Epithelial cell of esophagus (primary cell): ENCODE results near the gene ATXN3.
A peak's percentile ranks its signal among the peaks of the same experiment; 100 is the strongest.

Experiments
- DNase-seq: peaks from one replicate; pipeline ENCODE4 v3.0.0; 2010; ENCODE audit warnings: low read depth
- H3K4me3 ChIP-seq: 2 replicates; pipeline ENCODE4 v1.5.1; 2011; ENCODE audit warnings: mild to moderate bottlenecking, low read length, control low read depth
- TF ChIP-seq, protein P1 (sequence below): IDR thresholded peaks from 2 replicates; pipeline ENCODE4 v1.5.1; 2011; ENCODE audit warnings: low read depth, mild to moderate bottlenecking, low read length, control low read depth, inconsistent platforms; ENCODE audit not compliant: insufficient read depth; ENCODE audit errors: missing control alignments

ATXN3 gene

GRCh38 chr14:92135269-92135668 lies 28.9 kb upstream of the ATXN3 start:
- DNase-seq: peak; percentile 47
- TF ChIP-seq, protein P1, sequence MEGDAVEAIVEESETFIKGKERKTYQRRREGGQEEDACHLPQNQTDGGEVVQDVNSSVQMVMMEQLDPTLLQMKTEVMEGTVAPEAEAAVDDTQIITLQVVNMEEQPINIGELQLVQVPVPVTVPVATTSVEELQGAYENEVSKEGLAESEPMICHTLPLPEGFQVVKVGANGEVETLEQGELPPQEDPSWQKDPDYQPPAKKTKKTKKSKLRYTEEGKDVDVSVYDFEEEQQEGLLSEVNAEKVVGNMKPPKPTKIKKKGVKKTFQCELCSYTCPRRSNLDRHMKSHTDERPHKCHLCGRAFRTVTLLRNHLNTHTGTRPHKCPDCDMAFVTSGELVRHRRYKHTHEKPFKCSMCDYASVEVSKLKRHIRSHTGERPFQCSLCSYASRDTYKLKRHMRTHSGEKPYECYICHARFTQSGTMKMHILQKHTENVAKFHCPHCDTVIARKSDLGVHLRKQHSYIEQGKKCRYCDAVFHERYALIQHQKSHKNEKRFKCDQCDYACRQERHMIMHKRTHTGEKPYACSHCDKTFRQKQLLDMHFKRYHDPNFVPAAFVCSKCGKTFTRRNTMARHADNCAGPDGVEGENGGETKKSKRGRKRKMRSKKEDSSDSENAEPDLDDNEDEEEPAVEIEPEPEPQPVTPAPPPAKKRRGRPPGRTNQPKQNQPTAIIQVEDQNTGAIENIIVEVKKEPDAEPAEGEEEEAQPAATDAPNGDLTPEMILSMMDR: peak; percentile 43

GRCh38 chr14:92134456-92134855 lies 28.1 kb upstream of the ATXN3 start:
- TF ChIP-seq, protein P1: no peak
- no peak overlapping the region for H3K4me3 ChIP-seq
- no peak for DNase-seq

More at GRCh38 chr14:92135269-92135668, 28.9 kb upstream of the ATXN3 start:
- no peak overlapping the region for H3K4me3 ChIP-seq

GRCh38 chr14:92122761-92123160 lies 16.4 kb upstream of the ATXN3 start:
- TF ChIP-seq, protein P1: no peak
- DNase-seq: no peak
- peak overlapping the region; percentile 98 for H3K4me3 ChIP-seq

- no peak for DNase-seq
- TF ChIP-seq, protein P1: no peak
- H3K4me3 ChIP-seq: peak overlapping the region; percentile 98
These were observed 15.9 kb upstream of the ATXN3 start for GRCh38 chr14:92122351-92122677.

GRCh38 chr14:92121670-92122350 lies 15.4 kb upstream of the ATXN3 start, which contains the start of the genes CPSF2 and NDUFB1:
TSS of gene CPSF2 (plus strand) at chr14:92121969. CDS start at chr14:92130985, 9,016 bp downstream.
TSS of gene NDUFB1 (minus strand) at chr14:92121706. CDS start at chr14:92117637, 4,069 bp downstream.
- peak within 1 kb of the TSS; percentile 98 for H3K4me3 ChIP-seq

DNA sequence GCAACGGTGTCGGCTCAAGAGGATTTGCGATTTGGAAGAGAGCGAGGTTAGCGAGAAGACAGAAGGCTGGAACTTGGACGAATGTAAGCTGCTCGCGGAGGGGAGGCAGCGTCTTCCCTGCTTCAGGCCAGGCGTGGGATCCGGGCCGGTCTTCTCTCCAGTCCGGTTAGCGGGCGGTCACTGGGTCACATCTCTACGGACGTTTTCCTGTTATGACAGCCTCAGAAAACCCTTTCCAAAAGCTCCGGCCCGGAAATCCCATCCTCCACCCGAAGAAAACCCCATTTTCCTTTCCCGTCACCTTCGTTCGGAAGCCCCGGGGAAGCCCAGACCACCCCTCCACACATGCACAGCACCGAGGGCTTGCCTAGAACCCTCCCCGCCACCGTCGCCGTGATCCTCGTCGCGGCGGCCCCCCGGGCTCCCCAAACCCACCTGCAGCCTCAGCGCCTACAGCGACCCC lies 14.9 kb upstream of the ATXN3 start:
- peak; percentile 43 for DNase-seq
- H3K4me3 ChIP-seq: peak overlapping the region; percentile 98
- TF ChIP-seq, protein P1: no peak

More at GRCh38 chr14:92121670-92122350, 15.4 kb upstream of the ATXN3 start, which contains the start of the genes CPSF2 and NDUFB1:
- TF ChIP-seq, protein P1: no peak
- DNase-seq: peak; percentile 82
